Stimulated activated CD8-positive, alpha-beta memory T cell treated with anti-CD3 and anti-CD28 coated beads, Interleukin-15, amount 100 ng/mL, for 24 hours (primary cell): Measurements from ENCODE around the gene OR51E1.

Experiments used
- DNase-seq: peaks from one replicate; pipeline ENCODE4 v3.0.0-alpha.2; 2020; ENCODE audit warnings: low read depth

The OR51E1 gene

DNA sequence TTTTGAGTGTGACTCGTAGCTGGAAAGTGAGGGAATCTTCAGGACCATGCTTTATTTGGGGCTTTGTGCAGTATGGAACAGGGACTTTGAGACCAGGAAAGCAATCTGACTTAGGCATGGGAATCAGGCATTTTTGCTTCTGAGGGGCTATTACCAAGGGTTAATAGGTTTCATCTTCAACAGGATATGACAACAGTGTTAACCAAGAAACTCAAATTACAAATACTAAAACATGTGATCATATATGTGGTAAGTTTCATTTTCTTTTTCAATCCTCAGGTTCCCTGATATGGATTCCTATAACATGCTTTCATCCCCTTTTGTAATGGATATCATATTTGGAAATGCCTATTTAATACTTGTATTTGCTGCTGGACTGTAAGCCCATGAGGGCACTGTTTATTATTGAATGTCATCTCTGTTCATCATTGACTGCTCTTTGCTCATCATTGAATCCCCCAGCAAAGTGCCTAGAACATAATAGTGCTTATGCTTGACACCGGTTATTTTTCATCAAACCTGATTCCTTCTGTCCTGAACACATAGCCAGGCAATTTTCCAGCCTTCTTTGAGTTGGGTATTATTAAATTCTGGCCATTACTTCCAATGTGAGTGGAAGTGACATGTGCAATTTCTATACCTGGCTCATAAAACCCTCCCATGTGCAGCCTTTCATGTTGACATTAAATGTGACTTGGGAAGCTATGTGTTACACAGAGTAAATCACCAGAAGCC is 11.0 kb downstream of the OR51E1 start:
- no peak for DNase-seq

DNA sequence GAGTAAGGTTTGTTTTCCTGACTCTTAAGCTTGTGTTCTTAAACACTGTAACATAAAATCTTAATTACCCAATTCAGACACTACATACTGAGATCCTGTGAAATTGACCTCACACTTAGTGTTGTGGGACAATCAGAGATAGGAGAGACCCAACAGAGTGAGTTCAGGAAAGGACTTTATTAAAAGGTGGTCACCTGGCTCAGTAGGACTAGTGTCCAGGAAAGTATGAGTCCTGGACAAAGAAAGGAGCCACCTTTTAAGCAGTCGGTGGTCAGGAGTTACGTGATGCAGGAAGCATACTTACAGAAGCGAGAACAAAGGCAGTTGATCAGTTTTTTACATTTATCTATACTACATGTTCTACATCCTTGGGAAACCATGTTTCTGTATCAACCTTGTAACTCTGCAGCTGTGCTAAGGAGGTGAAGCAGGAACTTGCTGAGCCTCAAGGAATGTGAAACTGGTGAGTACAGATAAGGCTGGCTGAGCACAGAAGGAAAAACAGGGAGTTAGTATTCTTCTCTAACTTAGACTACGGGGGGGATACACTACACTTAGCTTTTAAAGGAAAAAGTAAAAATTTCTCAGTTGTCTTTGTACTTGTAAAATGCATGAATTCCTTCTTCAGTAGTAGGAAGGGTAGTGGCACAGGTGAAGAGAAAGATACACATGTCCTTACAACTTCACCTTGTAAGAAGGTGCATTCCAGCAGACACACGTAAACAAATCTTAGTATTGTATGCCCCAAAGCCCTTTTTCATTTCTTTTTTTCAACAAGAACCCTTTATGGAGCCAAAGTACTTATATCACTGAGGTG is 15.1 kb downstream of the OR51E1 start:
- DNase-seq, result no peak

DNA sequence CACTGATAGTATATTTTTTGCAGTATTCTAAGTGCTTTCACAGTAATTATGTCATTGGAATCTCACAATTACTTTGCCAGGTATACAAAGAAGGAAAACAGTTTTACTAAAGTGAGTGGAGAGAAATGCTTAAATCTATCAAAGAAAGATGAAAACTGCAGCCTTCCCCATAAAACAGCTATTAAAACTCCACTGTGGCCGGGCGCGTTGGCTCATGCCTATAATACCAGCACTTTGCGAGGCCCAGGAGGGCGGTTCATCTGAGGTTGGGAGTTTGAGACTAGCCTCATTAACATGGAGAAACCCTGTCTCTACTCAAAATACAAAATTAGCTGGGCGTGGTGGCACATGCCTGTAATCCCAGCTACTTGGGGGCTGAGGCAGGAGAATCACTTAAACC is 19.1 kb downstream of the OR51E1 start:
- DNase-seq, result no peak

DNA sequence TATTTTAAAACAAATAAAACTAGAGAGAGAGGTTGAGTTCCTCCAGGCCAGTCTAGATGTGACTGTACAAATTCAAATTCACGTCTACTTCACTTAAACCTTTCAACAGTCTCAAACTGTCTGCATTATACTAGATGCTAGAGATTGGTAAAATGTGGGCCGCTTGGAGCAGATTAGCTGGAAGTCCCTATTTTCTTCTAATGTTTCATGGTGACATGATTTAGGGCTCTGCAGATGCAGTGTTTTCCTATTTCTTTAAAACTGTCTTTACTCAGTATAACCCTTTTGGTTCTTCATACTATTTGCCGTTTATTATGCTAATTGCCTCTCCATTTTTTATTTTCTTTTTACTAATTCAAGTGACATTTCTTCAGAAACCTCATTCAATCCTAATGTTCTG is 20.4 kb downstream of the OR51E1 start:
- DNase-seq, result no peak

DNA sequence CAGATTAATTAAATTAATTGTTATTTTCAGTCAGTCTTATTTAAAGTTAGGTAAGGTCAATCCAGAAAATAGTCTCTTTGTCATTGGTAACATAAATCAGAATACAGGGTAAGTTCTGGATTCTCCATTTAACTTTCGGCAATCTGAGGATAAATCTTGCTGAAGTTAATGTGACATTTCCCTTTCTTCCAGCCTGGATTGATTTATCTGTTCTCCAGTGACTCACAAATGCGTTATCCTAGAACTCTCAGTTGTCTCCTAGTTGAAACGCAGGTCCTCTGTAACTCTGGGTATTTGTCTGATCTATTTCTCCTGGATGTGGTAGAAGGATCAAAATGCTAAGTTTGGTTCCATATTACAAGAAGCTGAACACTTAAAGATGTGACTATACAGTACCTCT is 21.0 kb downstream of the OR51E1 start:
- DNase-seq, result no peak

DNA sequence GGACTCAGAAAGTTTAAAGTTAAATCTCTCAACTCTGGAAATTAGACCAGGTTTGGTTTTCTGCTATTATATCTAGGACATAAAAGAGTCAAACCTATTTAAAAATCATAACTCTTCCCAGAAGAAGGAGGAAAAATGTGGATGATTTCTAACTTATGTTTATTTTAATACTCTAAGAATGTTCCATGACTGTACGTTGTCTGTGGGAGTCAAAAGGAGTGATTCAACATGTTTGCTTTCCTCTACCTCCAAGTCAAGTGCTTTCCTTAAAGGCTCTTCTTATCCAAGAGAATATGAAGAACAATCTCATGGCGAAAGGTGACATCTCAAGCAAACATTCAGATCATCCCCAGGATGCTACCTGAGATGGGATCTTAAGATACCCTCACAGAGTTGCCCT is 21.6 kb downstream of the OR51E1 start:
- no peak for DNase-seq

DNA sequence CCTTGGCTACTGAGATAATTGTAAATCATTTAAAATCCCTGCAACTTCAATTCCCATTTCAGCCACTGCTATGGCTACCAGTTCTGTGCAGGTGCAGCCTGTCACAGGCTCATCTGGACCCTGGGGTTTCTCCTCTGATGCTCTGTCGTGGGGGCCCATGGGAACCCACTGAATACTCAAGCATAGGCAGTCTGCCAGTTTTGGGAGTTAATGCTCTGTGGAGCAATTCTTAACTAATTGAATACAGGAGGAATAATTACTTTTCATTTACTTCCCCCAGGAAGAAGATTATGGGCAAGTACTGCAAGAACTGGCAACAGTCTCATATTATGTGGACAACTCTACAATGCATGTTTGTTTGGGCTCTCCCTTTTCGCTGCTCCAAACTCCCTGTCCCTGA is 28.0 kb downstream of the OR51E1 start:
- DNase-seq, result no peak

DNA sequence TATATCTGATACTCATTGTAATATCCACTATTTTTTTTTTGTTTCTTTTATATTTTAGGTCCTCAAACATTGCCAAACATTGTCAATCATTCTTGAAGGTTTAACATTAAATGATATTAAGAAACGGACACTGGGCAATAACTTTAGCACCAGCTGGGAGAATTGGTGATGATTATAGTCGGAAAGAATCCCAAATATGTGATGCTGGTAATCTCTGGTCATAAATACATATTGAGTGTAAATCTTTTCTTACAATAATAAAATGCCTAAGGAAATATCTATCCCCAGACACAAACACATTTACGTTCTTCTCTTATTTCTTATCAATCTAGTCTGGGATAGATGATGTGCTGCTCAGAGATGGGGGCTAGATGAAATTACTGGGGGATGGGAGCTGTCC is 28.7 kb downstream of the OR51E1 start:
- DNase-seq, result no peak

DNA sequence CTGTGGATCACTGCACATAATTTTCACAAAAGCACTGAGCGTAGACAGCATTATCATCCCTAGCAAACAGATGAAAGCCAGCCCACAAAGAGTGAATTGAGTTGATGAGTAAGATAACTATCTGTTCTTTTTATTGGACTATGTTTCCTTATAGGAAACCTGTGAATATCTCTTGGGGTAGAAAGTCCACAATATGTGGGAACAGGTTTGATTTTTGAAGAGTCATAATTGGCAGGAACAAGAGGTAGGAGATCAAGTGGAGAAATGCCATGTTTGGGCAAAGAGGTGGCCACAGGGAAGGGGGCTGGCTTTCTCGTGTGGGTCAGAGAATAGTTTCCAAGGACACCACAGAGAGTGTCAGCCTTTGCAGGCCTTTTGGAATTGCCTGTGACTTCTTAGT is 30.0 kb downstream of the OR51E1 start:
- no peak for DNase-seq

DNA sequence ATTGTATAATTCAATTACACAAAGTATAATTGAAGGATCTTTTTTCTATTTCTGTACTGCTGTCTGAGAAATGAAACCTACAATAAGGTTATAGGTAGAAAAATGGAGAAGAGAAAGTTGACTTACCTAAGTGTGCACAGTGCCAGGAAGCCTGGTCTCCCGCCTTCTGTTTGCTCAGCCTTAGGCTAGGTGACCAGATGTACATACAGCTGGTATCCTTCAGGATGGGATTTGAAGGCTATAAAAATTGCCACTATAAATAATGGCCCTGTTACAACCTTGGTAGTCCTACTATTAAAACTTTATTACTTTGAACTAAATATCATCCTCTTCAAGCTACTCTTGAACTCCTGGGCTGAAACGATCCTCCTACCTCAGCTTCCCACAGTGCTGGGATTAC is 34.2 kb downstream of the OR51E1 start:
- no peak for DNase-seq

DNA sequence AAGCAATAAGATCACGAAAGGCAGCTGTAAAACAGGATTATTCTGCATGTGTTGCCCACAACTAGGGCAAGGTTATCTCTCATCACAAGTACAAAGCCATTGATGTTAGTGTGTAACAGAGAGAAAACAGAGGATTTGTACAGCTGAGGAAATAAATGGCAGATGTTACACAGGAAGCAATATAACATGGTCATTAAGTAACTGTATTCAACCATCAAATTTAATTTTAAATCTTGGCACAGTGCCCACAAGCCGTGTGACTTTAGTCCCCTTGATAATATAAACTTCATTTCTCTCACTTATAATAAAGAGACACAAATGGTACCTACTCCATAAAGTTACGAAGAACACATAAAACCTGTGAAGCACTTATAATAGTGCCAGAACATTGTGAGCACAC is 36.6 kb downstream of the OR51E1 start:
- no peak for DNase-seq

DNA sequence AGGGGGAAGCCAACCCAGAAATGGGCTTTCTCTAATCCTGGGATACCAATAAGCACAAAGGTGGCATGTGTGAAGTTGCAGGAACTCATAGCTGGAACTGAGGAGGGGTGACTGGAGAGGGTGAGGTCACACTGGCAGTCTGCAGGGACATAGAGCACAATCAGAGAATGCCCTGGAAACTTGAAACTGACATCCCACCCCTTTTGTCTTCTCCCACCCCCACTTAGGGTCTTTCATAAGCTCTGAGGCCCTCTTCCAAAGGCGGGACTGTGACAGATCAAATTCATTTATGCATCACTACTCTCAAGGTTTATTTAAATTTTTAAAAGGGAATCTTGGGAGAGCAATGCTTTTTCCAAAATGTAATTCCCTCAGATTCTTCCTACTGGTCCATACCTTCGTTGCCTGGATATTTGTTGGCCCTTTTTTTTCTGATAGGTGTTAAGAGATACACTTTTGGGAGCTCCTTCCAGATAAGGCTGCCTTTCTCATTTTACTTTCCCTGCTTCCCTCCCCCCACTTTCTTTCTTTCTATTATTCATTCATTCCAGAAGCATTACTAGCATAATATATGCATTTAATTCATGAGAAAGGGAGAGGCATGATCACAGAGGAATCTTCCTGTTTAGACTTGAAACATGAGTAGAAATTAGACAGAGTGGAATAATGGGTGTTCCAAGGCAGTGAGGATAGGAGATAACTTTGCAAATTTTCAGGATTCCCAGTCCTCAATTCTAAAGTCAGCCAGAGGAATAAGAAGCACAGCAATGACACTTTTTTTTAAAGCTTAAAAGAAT is 39.0 kb downstream of the OR51E1 start:
- no peak for DNase-seq

DNA sequence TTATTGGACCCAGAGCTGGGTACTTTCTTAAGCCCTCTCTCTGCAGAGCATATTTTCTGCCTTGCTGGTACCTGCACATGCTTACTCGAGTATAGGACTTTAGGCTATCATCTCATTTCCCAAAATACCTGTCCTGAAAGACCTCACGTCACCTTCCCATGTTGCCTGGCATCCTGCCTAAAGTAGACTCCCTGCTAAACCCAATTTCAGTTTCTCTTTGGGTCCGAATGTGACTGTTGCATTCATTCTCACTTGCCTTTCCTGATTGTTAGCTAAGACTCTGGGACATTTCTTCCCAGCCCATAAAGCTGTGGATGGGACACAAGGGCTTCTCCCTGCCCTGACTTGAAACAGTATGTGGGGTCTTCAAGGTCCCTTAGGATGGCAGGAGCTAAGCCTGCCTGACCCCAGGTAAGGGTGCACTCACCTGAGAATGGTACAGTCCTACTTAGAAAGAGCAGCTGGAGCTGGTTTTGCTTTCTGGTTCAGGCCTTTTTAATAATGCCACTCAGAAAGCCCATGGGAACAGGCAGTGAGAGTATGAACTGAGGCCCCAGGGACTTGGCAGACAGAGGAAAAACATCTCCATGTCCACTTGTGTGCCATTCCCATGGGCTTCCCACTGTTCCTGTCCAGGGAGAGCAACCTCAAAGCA is 41.0 kb downstream of the OR51E1 start:
- no peak for DNase-seq

DNA sequence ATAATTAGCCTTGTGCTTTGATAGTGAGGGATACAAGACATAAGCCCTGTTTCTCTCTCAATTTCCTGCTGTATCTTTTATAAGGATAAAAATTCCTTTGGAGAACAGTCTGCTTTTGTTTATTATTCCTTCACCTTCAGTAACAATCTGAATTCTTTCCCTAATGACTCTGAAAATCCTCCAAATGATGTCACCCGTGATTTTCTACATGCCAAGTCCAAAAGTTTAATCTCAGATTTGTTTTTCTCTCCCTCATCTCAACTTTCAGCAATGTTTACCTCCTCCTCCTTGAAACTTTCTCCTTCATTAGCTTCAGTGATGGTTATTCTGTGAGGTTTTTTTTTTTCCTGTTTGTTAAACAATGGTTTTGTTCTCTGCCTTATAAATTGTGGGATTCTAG is 51.7 kb downstream of the OR51E1 start:
- DNase-seq, result no peak

DNA sequence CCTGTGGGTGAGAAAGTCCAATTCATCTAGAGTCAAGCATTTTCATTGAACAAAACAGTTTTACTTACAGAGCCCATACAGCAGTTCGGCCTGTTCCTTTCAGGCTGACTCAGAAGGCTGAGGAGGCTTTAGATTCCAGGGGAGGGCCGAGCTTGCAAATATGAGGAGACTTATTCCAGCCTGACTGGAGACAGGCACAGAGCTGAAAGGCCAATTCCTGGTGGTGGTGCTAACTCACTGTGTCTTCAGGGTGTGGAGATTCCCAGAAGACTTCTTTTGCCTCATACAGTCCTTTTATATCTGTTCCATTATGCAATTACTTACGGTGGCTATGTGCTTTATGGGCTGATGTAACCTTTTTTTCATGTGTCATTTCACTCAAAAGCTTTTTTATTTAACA is 53.8 kb downstream of the OR51E1 start, which contains the start of gene OR51E2:
Gene OR51E2 (minus strand): TSS at position 269 of the 400 bp plus-strand sequence. CDS start 15,142 bp downstream, outside the sequence.
- DNase-seq, result no peak

DNA sequence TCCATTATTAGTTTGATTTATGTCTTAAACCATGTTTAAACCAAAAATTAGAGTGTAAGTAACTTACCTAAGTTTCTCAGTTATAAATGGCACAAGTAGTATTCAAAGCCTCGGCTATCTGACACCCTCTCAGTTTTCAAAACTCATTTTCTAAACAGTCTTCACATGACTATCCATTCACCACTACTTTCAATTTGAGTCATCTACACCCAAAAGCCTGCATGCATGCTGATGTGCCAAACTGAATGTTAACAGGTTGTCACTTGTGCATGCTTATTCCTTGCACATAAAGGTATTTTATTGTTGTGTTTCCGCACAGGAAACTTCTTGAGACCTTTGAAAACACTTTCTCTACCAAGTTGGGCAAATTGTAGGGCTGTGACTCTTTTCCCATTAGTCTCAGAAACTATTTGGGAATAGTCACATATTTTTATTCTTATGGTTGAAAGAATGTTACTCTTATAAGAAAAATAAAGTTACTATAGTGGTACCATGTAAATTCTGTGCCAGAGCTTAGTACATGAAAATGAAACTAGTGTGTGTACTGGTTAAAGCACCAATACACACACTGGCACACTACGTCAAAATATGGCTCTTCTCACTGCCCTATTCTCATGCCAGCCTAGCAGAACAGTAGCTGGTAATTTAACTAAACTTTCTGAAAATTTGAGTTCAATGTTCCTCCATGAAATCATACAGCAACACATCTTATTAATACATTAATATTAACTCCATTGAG is 56.1 kb downstream of the OR51E1 start:
- DNase-seq, result no peak

DNA sequence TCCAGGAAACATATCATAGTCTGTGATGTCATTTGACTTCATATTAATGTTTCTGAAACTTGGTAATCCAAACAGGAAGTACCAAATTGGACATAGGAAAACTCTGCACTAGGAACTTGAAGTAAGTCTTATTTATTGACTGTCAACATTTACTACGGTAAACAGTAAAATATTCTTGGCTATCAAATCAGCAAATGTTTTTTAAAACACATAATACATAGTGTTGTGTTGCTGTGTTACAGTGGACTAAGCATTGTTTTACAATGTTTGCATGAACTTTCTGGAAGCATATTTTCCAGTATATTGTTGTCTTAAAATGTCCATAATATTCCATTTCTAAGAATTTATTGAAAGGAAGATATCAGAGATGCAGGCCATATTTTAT is 56.6 kb downstream of the OR51E1 start:
- DNase-seq, result no peak

DNA sequence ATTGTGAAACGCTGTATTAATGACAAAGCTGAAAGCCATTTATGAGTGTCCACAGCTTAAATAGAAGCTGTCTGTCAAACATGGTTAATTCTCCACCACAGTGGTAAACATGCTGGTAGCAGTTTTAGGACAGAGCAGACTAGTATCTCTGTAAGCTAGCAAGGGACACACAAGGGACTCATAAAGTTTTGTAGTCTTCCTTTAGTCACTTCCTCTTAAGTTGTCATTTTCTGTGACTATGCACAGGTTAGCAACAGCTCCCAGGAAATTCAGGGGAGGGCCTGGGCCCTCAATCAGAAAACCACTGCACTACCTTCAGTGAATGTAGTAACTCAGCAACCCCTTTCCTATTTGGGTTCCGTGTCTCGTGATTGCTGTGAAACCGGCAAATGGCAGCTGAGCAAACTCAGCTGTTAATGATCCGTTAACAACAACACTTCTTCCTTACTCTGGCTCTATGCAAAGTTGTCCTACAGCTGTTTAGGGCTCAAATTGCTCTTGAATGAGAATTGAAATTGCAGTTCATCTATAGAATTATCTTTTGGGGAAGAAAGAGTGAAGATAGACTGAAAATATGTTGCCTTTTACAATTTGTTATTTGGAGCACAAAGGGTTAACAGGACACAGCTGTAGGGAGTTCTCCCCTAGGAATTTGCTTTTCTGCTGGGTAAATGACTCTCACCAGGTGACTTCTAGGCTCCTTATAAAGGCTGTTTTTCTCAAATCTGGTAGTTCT is 60.4 kb downstream of the OR51E1 start, which contains the start of gene MMP26:
Gene MMP26 (plus strand): TSS at position 731 of the 736 bp plus-strand sequence.
- no peak for DNase-seq

DNA sequence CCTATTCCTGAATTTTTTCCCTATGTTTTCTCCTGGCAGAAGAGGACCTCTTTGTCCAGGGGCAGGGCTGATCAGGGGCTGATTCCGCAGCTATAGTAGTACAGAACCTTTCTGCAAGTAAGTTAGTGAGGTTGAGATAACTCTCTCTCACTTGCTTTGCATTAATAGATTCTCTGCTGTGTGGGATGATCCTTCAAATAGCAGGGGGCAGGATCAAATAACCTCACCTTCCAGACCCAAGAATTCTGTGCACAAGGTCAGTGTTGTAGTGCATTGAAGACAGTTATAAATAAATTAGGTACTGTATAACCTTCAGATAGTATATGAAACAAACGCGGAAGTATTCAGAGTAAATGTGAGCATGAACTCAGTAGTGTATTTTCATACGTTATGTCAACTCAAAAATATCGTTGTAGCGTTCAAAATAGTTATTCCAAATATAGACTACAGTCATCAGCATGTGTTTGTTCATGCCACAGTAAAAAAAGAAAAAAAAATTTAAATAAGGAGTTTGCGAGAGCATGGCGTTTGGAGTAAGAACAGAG is 61.1 kb downstream of the OR51E1 start:
- DNase-seq, result no peak
